Neural cell (in vitro differentiated cells): ENCODE measurements around the gene RARS1. TPM values are rescaled to one million over a fixed set of nuclear protein-coding genes. Genes with fewer than 3 reads are reported as not detected.

Source experiments
- H2AFZ ChIP-seq: fragments of 200-600, 300-800 bp; sonication (generic), shearing (Covaris generic); 2 replicates; pipeline ENCODE4 v1.6.0; 2014; ENCODE audit warnings: low read depth, mild to moderate bottlenecking, antibody characterized with exemption, low read length, moderate library complexity
- H3F3A ChIP-seq: fragments of 200-600 bp; shearing (Covaris generic); 2 replicates; pipeline ENCODE4 v1.6.1; 2016; ENCODE audit warnings: mild to moderate bottlenecking, moderate library complexity, mixed read lengths, antibody characterized with exemption, low read length; ENCODE audit not compliant: insufficient read depth, poor library complexity, severe bottlenecking
- H3K27ac ChIP-seq: fragments of 200-600, 300-800 bp; sonication (generic), shearing (Covaris generic); 2 replicates; pipeline ENCODE4 v1.5.1; 2014; ENCODE audit warnings: mild to moderate bottlenecking, low read length, moderate library complexity
- H3K27me3 ChIP-seq: fragments of 300-800, 200-600 bp; sonication (generic), shearing (Covaris generic); 2 replicates; pipeline ENCODE4 v1.6.0; 2014; ENCODE audit warnings: mild to moderate bottlenecking, low read depth, low read length, moderate library complexity; ENCODE audit not compliant: insufficient read depth
- H3K36me3 ChIP-seq: fragments of 300-800, 200-600 bp; sonication (generic), shearing (Covaris generic); 2 replicates; pipeline ENCODE4 v1.5.1; 2014; ENCODE audit warnings: mild to moderate bottlenecking, antibody characterized with exemption, low read length, moderate library complexity; ENCODE audit not compliant: insufficient read depth
- H3K4me2 ChIP-seq: fragments of 300-800, 200-600 bp; sonication (generic), shearing (Covaris generic); 2 replicates; pipeline ENCODE4 v1.6.0; 2014; ENCODE audit warnings: mild to moderate bottlenecking, low read length
- H3K4me3 ChIP-seq: fragments of 300-800, 200-600 bp; sonication (generic), shearing (Covaris generic); 2 replicates; pipeline ENCODE4 v1.5.1; 2014; ENCODE audit warnings: mild to moderate bottlenecking, low read length, moderate library complexity
- H3K79me2 ChIP-seq: fragments of 200-600 bp; shearing (Covaris generic); replicated peaks from 2 replicates; pipeline ENCODE4 v1.6.0; 2014; ENCODE audit warnings: mild to moderate bottlenecking, low read length, moderate library complexity; ENCODE audit not compliant: insufficient read depth
- H3K9ac ChIP-seq: fragments of 300-800, 200-600 bp; sonication (generic), shearing (Covaris generic); 2 replicates; pipeline ENCODE4 v1.6.1; 2016; ENCODE audit warnings: mild to moderate bottlenecking, low read length, mixed read lengths
- H3K9me2 ChIP-seq: fragments of 200-600 bp; shearing (Covaris generic); 2 replicates; pipeline ENCODE4 v1.6.1; 2016; ENCODE audit warnings: mild to moderate bottlenecking, low read length, mixed read lengths; ENCODE audit not compliant: insufficient read depth
- H3K9me3 ChIP-seq: fragments of 200-600, 300-800 bp; sonication (generic), shearing (Covaris generic); 2 replicates; pipeline ENCODE4 v1.6.1; 2016; ENCODE audit warnings: mild to moderate bottlenecking, mixed run types, low read length, moderate library complexity, mixed read lengths
- H4K20me1 ChIP-seq: fragments of 200-600 bp; shearing (Covaris generic); 2 replicates; pipeline ENCODE4 v1.6.1; 2016; ENCODE audit warnings: mild to moderate bottlenecking, mixed run types; ENCODE audit not compliant: insufficient read depth
- CTCF ChIP-seq: fragments of 450-650 bp; IDR thresholded peaks from 2 replicates; pipeline ENCODE4 v1.5.1; 2014; ENCODE audit warnings: antibody characterized with exemption, mild to moderate bottlenecking, moderate library complexity; ENCODE audit not compliant: poor library complexity, severe bottlenecking
- EP300 ChIP-seq: fragments of 450-650 bp; conservative IDR thresholded peaks from 2 replicates; pipeline ENCODE4 v1.6.1; 2014; ENCODE audit warnings: antibody characterized with exemption, mild to moderate bottlenecking, moderate library complexity; ENCODE audit not compliant: poor library complexity, severe bottlenecking
- EZH2 ChIP-seq: fragments of 200-600, 300-800 bp; shearing (Covaris generic), sonication (generic); IDR thresholded peaks from 2 replicates; pipeline ENCODE4 v1.6.1; 2014; ENCODE audit warnings: antibody characterized with exemption, low read length, borderline replicate concordance, mild to moderate bottlenecking; ENCODE audit not compliant: insufficient read depth, poor library complexity, severe bottlenecking
- MXI1 ChIP-seq: fragments of 450-650 bp; conservative IDR thresholded peaks from 2 replicates; pipeline ENCODE4 v1.6.1; 2014; ENCODE audit warnings: antibody characterized with exemption, mild to moderate bottlenecking; ENCODE audit not compliant: poor library complexity, severe bottlenecking
- POLR2AphosphoS5 ChIP-seq: IDR thresholded peaks from 2 replicates; pipeline ENCODE4 v1.6.1; 2012
- RAD21 ChIP-seq: fragments of 450-650 bp; conservative IDR thresholded peaks from 2 replicates; pipeline ENCODE4 v1.6.1; 2014; ENCODE audit warnings: antibody characterized with exemption, mild to moderate bottlenecking, moderate library complexity
- SMC3 ChIP-seq: fragments of 450-650 bp; conservative IDR thresholded peaks from 2 replicates; pipeline ENCODE4 v1.6.1; 2014; ENCODE audit warnings: antibody characterized with exemption, mild to moderate bottlenecking, moderate library complexity; ENCODE audit not compliant: poor library complexity
- TAF1 ChIP-seq: IDR thresholded peaks from 2 replicates; pipeline ENCODE4 v1.6.1; 2012; ENCODE audit warnings: low read depth
- polyA plus RNA-seq: library from polyadenylated mRNA; depleted of rRNA; stranded (reverse); fragments of >200 nt; gene quantifications from 2 replicates; pipeline ENCODE4 v1.2.3, GENCODE V29; 2014
- TF ChIP-seq, protein P1 (sequence below): IDR thresholded peaks from 2 replicates; pipeline ENCODE4 v1.6.1; 2012; ENCODE audit warnings: borderline replicate concordance

The RARS1 gene
- polyA plus RNA-seq, 1 donor from 2014 or later: 140 TPM

GRCh38 chr5:168449166-168449565 is 37.1 kb upstream of the RARS1 start:
- Histone ChIP-seq H3K9ac (no peak overlapping the region), H3K9me3 (no peaks in the 10 kb centered on the region), H3K27ac (no peak overlapping the region), H3K4me2 (no peak overlapping the region), H3K27me3 (no peaks in the 10 kb centered on the region), H3K4me3 (no peak overlapping the region), H4K20me1 (no peaks in the 10 kb centered on the region), H3K9me2 (no peaks in the 10 kb centered on the region), H3K36me3 (no peaks in the 10 kb centered on the region), H3K79me2 (no peaks in the 10 kb centered on the region), H2AFZ (no peak overlapping the region), H3F3A (no peaks in the 10 kb centered on the region)
- no peak for TF ChIP-seq RAD21
- no peak for TF ChIP-seq EZH2
- no peak for TF ChIP-seq POLR2AphosphoS5
- TF ChIP-seq CTCF: no peak
- TF ChIP-seq SMC3: no peak
- no peak for TF ChIP-seq EP300
- TF ChIP-seq MXI1: no peak
- TF ChIP-seq, protein P1, sequence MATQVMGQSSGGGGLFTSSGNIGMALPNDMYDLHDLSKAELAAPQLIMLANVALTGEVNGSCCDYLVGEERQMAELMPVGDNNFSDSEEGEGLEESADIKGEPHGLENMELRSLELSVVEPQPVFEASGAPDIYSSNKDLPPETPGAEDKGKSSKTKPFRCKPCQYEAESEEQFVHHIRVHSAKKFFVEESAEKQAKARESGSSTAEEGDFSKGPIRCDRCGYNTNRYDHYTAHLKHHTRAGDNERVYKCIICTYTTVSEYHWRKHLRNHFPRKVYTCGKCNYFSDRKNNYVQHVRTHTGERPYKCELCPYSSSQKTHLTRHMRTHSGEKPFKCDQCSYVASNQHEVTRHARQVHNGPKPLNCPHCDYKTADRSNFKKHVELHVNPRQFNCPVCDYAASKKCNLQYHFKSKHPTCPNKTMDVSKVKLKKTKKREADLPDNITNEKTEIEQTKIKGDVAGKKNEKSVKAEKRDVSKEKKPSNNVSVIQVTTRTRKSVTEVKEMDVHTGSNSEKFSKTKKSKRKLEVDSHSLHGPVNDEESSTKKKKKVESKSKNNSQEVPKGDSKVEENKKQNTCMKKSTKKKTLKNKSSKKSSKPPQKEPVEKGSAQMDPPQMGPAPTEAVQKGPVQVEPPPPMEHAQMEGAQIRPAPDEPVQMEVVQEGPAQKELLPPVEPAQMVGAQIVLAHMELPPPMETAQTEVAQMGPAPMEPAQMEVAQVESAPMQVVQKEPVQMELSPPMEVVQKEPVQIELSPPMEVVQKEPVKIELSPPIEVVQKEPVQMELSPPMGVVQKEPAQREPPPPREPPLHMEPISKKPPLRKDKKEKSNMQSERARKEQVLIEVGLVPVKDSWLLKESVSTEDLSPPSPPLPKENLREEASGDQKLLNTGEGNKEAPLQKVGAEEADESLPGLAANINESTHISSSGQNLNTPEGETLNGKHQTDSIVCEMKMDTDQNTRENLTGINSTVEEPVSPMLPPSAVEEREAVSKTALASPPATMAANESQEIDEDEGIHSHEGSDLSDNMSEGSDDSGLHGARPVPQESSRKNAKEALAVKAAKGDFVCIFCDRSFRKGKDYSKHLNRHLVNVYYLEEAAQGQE: no peak
- TF ChIP-seq TAF1: no peak

GRCh38 chr5:168451565-168451964 is 34.7 kb upstream of the RARS1 start:
- Histone ChIP-seq H3K36me3 (no peaks in the 10 kb centered on the region), H4K20me1 (no peaks in the 10 kb centered on the region), H3K9ac (no peak overlapping the region), H3K27me3 (no peaks in the 10 kb centered on the region), H3K9me2 (no peaks in the 10 kb centered on the region), H3K4me3 (no peak overlapping the region), H3K4me2 (no peak overlapping the region), H2AFZ (no peak overlapping the region), H3K79me2 (no peaks in the 10 kb centered on the region), H3K27ac (no peak overlapping the region), H3K9me3 (no peaks in the 10 kb centered on the region), H3F3A (no peaks in the 10 kb centered on the region)
- TF ChIP-seq SMC3 (no peak), POLR2AphosphoS5 (no peak), TAF1 (no peak), MXI1 (no peak), EP300 (no peak)
- TF ChIP-seq, protein P1: no peak
